ENCODE results near the gene RPP14.

DNA sequence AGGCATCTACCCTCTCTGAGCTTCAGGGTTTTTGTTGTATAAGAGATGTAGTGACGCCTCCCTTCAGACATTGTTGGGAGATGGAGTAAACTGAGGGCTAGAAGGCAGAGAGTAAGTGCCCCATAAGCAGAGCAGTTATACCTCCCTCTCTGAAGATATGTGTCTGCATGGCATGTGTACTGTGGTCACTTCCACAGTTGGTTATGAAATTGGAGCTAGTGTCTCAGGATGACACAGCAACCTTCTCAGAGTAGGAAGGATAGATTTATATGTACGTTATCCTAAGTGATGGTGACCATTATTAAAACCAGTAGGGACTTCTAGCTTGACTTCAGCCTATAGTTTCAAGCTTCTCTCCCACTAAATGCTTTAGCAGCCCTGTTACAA is 44.6 kb downstream of the RPP14 start:
- TF ChIP-seq, protein P1, sequence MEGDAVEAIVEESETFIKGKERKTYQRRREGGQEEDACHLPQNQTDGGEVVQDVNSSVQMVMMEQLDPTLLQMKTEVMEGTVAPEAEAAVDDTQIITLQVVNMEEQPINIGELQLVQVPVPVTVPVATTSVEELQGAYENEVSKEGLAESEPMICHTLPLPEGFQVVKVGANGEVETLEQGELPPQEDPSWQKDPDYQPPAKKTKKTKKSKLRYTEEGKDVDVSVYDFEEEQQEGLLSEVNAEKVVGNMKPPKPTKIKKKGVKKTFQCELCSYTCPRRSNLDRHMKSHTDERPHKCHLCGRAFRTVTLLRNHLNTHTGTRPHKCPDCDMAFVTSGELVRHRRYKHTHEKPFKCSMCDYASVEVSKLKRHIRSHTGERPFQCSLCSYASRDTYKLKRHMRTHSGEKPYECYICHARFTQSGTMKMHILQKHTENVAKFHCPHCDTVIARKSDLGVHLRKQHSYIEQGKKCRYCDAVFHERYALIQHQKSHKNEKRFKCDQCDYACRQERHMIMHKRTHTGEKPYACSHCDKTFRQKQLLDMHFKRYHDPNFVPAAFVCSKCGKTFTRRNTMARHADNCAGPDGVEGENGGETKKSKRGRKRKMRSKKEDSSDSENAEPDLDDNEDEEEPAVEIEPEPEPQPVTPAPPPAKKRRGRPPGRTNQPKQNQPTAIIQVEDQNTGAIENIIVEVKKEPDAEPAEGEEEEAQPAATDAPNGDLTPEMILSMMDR (IDR thresholded peaks at IDR 0.05), result no peak
- TF ChIP-seq POLR2AphosphoS5 (IDR thresholded peaks at IDR 0.05), result no peak
- TF ChIP-seq POLR2A (IDR thresholded peaks at IDR 0.05; ENCODE audit: low read depth), result no peak
- no peak for TF ChIP-seq EP300 (IDR thresholded peaks at IDR 0.05)
